ENCODE data around the gene ATG7.

- TF ChIP-seq CTCF (IDR thresholded peaks at IDR 0.05; ENCODE audit: low read depth, low read length, poor library complexity, severe bottlenecking): no peak
- no peak for TF ChIP-seq EZH2phosphoT487 (IDR thresholded peaks at IDR 0.05; ENCODE audit: borderline replicate concordance, low read length)
Measured at GRCh38 chr3:11576453-11576852, 304.3 kb downstream of the ATG7 start.

Data from DOHH2 (cell line).